CD4-positive, alpha-beta T cell treated with Interleukin-6 for 4 hours (primary cell): ENCODE measurements around the gene XYLB.

Experiments
- DNase-seq: peaks from one replicate; pipeline ENCODE4 v3.0.0-alpha.2; 2020; ENCODE audit warnings: mixed read lengths

Gene XYLB

DNA sequence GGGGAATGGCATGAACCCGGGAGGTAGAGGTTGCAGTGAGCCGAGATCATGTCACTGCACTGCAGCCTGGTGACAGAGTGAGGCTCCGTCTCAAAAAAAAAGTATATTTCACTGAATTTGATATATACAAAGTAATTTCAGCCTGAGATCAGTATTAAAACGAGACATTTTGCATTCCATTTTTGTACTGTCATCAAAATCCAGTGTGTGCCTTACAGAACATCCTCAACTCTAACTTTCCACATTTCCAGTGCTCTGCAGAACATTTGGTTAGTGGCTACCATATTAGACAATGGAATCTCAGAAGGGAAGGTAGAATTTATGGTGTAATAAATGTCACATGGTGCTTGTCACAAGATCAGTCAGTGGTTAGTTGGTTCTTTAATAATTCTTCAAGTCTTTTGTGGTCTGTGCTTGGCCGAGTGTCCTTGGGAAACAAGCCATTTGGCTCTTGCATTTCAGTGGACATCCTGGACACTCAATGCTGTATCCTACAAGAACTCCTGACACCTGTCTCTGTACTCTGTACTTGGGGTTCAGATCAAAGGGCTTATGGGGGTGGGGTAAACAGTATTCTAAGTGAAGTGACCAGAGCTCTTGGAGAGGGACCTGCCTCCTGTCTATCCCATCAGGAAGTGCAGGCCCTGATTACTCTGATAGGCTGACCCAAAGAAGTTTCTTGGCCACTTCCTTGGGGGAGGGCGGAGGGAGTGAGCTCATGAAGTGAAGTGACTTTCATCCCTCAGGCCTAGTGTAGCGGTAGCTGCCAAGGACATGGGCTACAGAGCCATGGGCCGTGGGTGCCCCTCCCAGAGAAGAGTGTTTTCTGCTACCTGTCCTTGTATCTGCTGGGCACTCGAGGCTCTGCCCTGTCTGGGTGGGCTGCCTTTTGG lies 110.8 kb downstream of the XYLB start:
- DNase-seq, result no peak

DNA sequence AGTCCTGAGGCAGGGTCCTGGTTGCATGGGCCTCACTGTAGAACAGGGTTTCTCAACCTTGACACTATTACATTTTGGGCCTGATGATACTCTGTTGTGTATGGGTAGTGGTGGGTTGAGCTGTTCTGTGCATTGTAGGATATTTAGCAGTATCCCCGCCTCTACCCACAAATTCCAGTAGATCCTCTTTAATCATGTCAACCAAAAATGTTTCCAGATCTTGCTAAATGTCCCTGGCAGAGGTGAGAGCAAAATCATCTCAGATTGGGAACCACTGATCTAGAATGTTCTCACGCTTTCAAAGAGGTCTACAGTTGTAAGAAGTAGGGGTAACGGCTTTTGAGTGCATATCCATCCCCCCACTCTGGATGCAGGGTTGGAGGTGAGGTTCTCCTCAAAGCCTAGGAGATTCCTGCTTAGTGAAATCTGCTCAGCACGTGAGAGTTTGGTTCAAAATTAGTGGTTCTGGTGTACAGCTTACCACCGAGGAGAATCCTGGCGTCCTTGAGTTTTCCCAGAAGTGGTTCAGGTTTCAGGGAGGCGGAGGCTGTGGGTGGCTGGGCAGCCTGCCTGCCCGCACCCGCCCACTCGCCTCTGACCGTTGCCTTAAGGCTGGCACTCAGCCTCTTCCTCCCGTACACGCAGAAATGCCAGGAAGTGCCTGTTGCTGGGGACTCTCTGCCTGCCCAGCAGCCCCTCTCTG lies 112.4 kb downstream of the XYLB start:
- no peak for DNase-seq

DNA sequence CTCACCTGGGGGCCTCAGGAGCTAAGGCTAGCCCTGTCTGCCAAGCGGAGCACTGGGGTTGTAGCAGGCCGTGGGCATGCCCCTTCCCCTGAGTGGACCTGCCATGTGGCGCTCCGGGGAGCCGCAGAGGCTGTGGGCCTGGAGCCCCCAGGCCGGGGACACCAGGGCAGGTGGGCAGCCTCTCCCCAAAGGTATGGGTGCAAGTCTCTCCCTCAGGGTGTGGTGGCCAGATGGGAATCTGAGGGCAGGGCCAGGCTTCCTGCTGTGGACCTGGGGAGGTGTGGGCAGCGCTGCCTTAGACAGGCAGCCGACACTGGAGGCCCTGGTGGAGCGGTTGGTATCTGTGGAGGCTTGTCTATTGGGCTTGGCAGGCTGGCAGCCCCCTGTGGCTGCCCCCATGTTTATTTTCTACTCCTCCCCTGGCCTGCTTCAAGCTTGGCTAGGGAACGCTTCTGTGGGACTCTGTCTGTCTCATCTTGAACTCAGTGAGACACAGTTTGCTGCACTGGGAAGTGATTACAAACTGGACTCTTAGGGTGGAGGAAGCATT lies 113.0 kb downstream of the XYLB start:
- no peak for DNase-seq

DNA sequence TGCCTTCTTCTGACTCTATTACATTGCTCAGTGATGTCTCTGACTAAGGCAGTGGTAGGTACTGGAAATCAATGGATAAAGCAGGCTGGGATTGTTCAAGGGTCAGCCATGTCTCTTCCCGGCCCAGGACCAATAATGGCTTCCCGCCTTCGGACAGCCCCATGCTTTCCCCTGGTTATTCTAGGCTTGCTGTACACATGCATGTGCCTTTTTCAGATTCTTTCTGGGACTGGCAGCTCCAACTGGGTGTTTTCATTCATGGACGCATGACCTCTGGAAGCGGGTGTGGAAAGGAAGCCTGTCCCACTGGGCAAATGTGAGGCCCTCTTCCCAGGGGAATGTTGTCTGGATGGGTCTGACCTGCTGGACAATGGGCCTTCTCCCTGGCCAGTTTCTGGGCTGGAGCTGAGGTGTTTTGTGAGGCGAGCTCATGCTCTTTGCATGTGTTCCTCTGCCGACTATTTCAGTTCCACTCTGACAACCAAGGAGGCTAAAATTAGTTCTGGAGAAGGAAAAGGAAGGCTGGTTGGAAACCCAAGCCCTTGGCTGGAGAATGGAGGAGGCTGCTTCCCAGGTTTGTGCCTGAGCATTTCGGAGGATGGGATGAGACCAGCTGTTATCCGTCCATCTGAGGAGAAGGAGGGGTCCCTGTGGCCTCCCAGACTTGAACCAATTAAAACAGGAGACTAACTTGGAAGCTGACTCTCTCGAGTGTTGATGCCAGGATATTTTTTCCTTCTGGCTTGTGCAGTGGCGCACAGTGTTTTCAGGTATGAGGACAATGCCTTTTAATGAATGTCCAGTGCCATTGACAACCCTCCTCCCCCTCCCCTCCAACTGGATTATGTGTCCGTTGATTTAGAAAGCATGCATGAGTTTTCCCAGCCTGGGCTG lies 114.0 kb downstream of the XYLB start:
- no peak for DNase-seq
